Endometrial microvascular endothelial cells (primary cell): Measurements from ENCODE around the gene NLGN1. TPM values are rescaled to one million over a fixed set of nuclear protein-coding genes. Genes with fewer than 3 reads are reported as not detected.

Experiments used
- in situ Hi-C: cut with HindIII; loops from 2 replicates; pipeline ENCODE4 v1.10.0; 2017; ENCODE audit warnings: low sequenced_read_pairs, low pct_unique_long_range_greater_than_20kb; ENCODE audit errors: inconsistent ontology term
- total RNA-seq: library from RNA; depleted of rRNA; stranded (reverse); fragments of >200 nt; gene quantifications from one replicate; pipeline ENCODE4 v1.2.3, GENCODE V29; 2015; ENCODE audit errors: inconsistent ontology term

The NLGN1 gene
- total RNA-seq, 1 donor from 2014 or later, result 10.3 TPM

GRCh38 chr3:173681188-173681678, 283.7 kb downstream of the NLGN1 start:
- in situ Hi-C loops, result no loop called here

- in situ Hi-C loops, result no loop called here
Observed at GRCh38 chr3:173685456-173685855, 287.9 kb downstream of the NLGN1 start.

- in situ Hi-C loops, result no loop called here
Observed at GRCh38 chr3:173688216-173688842, 290.8 kb downstream of the NLGN1 start.

GRCh38 chr3:173690542-173691180, 293.1 kb downstream of the NLGN1 start:
- in situ Hi-C loops, result no loop called here

- in situ Hi-C loops, result no loop called here
Observed at GRCh38 chr3:173699353-173699752, 301.8 kb downstream of the NLGN1 start.

GRCh38 chr3:173700336-173700735, 302.8 kb downstream of the NLGN1 start:
- in situ Hi-C loops, result no loop called here

- in situ Hi-C loops, result no loop called here
Observed at GRCh38 chr3:173702561-173702960, 305.0 kb downstream of the NLGN1 start.

- in situ Hi-C loops, result no loop called here
Observed at GRCh38 chr3:173703771-173704170, 306.2 kb downstream of the NLGN1 start.

- in situ Hi-C loops, result no loop called here
Observed at GRCh38 chr3:173706630-173707029, 309.1 kb downstream of the NLGN1 start.

- in situ Hi-C loops, result no loop called here
Observed at GRCh38 chr3:173708191-173708590, 310.6 kb downstream of the NLGN1 start.

GRCh38 chr3:173709026-173709425, 311.5 kb downstream of the NLGN1 start:
- in situ Hi-C loops, result no loop called here

- in situ Hi-C loops, result no loop called here
Observed at GRCh38 chr3:173711619-173712018, 314.1 kb downstream of the NLGN1 start.

- in situ Hi-C loops, result no loop called here
Observed at GRCh38 chr3:173719585-173719984, 322.0 kb downstream of the NLGN1 start.

- in situ Hi-C loops, result no loop called here
Observed at GRCh38 chr3:173725507-173725906, 328.0 kb downstream of the NLGN1 start.

GRCh38 chr3:173730391-173730790, 332.8 kb downstream of the NLGN1 start:
- in situ Hi-C loops, result no loop called here

GRCh38 chr3:173732237-173732636, 334.7 kb downstream of the NLGN1 start:
- in situ Hi-C loops, result no loop called here

- in situ Hi-C loops, result no loop called here
Observed at GRCh38 chr3:173733029-173733652, 335.6 kb downstream of the NLGN1 start.

- in situ Hi-C loops, result no loop called here
Observed at GRCh38 chr3:173734473-173734872, 336.9 kb downstream of the NLGN1 start.

GRCh38 chr3:173734895-173735294, 337.4 kb downstream of the NLGN1 start:
- in situ Hi-C loops, result no loop called here

- in situ Hi-C loops, result no loop called here
Observed at GRCh38 chr3:173735841-173736240, 338.3 kb downstream of the NLGN1 start.
